Stomach smooth muscle (tissue), 2 donors: Measurements from ENCODE around the gene TRIO.
A peak's percentile ranks its signal among the peaks of the same experiment; 100 is the strongest.

Experiments
- H3K27ac ChIP-seq: one replicate; pipeline ENCODE4 v1.7.0; 2013; ENCODE audit warnings: mild to moderate bottlenecking, low read length, inconsistent platforms
- H3K27me3 ChIP-seq, 2 donors: one replicate each; pipeline ENCODE4 v1.7.0; 2013; ENCODE audit warnings: low read length in 2 of 2; ENCODE audit not compliant: insufficient read depth in 2 of 2, control insufficient read depth in 1 of 2
- H3K36me3 ChIP-seq, 2 donors: one replicate each; pipeline ENCODE4 v1.7.0; 2013; ENCODE audit warnings: low read length in 2 of 2; ENCODE audit not compliant: control insufficient read depth in 2 of 2, insufficient read depth in 2 of 2
- H3K4me1 ChIP-seq: one replicate; pipeline ENCODE4 v1.7.0; 2013; ENCODE audit warnings: low read length; ENCODE audit not compliant: control insufficient read depth, insufficient read depth
- H3K4me3 ChIP-seq, 2 donors: one replicate each; pipeline ENCODE4 v1.7.0; 2013; ENCODE audit warnings: low read length in 2 of 2
- H3K9ac ChIP-seq, 2 donors: one replicate each; pipeline ENCODE4 v1.7.0; 2013; ENCODE audit warnings: low read length in 2 of 2, mild to moderate bottlenecking in 1 of 2
- H3K9me3 ChIP-seq, 2 donors: one replicate each; pipeline ENCODE4 v1.7.0; 2013; ENCODE audit warnings: low read length in 2 of 2; ENCODE audit not compliant: control insufficient read depth in 2 of 2
- donor health status: healthy.
- donor health status: Pancreatic carcinoma.

Gene TRIO

DNA sequence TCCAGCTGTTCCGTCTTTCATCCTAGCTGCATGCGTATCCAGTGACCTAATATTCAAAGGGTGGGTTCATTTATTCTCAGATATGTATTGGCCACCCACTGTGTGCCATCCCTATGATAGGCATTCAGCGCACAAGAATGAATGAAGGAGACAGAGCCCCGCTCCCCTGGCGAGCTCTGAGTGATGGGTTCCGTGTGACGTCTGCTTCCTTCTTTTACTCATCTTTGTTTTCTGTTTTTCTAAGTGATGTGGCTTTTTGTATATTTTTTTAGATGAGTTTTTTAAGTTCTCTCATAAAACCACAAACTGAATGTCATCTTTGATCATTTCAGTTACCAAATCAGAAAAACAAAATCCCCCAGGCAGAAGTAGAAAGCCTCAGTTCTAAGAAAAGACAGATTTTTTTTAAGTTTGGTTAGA lies 270.2 kb downstream of the TRIO start:
- H3K27ac ChIP-seq: peak overlapping the region; percentile 49
- H3K4me3 ChIP-seq: no peak overlapping the region
- no peaks in the 10 kb centered on the region for H3K27me3 ChIP-seq
- H3K36me3 ChIP-seq: peaks cover 19 to 23% of the 10 kb centered on the region in 2 donors
- H3K4me1 ChIP-seq: peaks cover 2% of the 10 kb centered on the region
- peak overlapping the region in 1 of 2 donors; percentile 29 for H3K9ac ChIP-seq
- H3K9me3 ChIP-seq: no peaks in the 10 kb centered on the region

GRCh38 chr5:14414007-14414406 lies 270.9 kb downstream of the TRIO start:
- H3K9ac ChIP-seq: no peak overlapping the region
- no peak overlapping the region for H3K4me3 ChIP-seq
- no peaks in the 10 kb centered on the region for H3K9me3 ChIP-seq
- H3K27me3 ChIP-seq: no peaks in the 10 kb centered on the region
- peaks cover 2% of the 10 kb centered on the region for H3K4me1 ChIP-seq
- H3K27ac ChIP-seq: no peak overlapping the region
- H3K36me3 ChIP-seq: peaks cover 18 to 25% of the 10 kb centered on the region in 2 donors

DNA sequence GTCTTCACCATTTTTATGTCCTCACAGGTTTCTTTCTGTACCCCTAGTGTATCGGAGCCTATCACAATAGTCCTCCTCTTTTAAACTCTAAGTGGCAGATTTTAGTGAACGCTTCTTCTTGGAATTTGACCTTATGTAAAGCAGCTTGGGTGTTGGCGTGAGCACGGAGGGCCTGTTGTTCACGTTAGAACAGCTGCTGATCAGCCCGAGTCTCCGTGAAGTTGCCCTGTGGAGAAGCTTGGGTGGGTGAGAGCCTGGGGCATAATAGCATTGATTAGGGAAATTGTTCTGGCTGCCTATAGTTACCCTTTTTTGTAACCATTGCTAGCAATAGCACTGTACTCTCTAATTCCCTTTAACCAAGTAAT lies 271.5 kb downstream of the TRIO start:
- Histone ChIP-seq H3K4me1 (peaks cover 2% of the 10 kb centered on the region), H3K36me3 (peaks cover 19 to 25% of the 10 kb centered on the region in 2 donors)

GRCh38 chr5:14415024-14415697 lies 272.0 kb downstream of the TRIO start:
- H3K36me3 ChIP-seq: peaks cover 23 to 29% of the 10 kb centered on the region in 2 donors
- no peak overlapping the region for H3K9ac ChIP-seq
- H3K4me1 ChIP-seq: peaks cover 2% of the 10 kb centered on the region
- no peak overlapping the region for H3K27ac ChIP-seq
- H3K27me3 ChIP-seq: no peaks in the 10 kb centered on the region
- H3K4me3 ChIP-seq: no peak overlapping the region
- H3K9me3 ChIP-seq: no peaks in the 10 kb centered on the region

More for the DNA sequence above, 271.5 kb downstream of the TRIO start:
- Histone ChIP-seq H3K9ac (no peak overlapping the region), H3K4me3 (no peak overlapping the region), H3K27ac (no peak overlapping the region), H3K9me3 (no peaks in the 10 kb centered on the region), H3K27me3 (no peaks in the 10 kb centered on the region)

DNA sequence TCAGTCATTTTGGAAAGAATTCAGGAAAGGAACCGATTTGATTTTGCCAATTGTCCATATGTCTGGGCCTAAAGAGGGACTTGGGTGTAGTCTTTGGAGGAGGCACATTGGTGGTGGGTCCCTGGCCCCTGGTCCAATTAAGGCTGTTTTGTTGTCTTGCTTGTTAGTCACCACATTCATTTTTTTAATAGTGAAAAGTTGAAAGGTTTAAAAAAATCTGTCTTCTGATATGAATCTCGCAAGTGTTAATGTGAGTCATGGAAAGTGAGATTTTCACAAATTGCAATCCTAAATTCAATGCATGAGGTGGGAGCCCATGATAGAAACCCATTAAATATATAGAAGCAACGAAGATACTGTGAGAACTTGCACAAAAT lies 272.5 kb downstream of the TRIO start:
- Histone ChIP-seq H3K36me3 (peaks cover 20 to 34% of the 10 kb centered on the region in 2 donors), H3K9ac (no peak overlapping the region), H3K27me3 (no peaks in the 10 kb centered on the region), H3K4me3 (no peak overlapping the region), H3K4me1 (peaks cover 2% of the 10 kb centered on the region), H3K27ac (no peak overlapping the region), H3K9me3 (no peaks in the 10 kb centered on the region)

DNA sequence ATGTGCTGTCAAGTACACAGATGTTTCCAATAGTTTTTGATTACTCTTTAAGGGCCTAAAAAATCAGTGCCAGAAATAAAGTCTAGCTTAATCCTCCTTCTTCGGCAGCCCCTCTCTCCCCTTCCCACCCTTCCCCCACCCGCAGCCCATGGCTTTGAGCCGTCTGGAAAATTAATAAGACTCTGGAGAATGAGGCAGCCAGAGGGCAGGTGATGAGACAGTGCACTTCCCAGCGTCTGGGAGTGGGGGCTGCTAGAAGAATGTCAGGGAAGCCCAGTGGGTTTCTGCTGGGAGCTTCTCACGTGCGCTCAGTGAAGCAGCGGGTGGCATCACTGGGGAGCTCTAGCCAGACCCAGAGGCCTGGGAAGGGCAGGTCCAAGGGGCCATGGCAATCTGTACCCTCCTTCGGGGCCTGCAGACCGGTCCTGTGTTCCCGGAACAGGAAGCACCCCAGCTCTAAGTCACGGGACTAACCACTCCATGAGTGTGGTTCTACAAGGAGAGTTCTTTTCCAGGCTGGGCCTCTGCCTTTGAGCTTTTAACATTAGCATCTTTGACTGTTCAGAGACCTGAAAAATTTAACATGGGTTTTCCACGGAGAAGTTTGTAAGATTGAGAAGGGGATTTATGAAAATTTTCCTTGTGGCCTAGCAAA lies 273.6 kb downstream of the TRIO start:
- H3K27ac ChIP-seq: no peak overlapping the region

DNA sequence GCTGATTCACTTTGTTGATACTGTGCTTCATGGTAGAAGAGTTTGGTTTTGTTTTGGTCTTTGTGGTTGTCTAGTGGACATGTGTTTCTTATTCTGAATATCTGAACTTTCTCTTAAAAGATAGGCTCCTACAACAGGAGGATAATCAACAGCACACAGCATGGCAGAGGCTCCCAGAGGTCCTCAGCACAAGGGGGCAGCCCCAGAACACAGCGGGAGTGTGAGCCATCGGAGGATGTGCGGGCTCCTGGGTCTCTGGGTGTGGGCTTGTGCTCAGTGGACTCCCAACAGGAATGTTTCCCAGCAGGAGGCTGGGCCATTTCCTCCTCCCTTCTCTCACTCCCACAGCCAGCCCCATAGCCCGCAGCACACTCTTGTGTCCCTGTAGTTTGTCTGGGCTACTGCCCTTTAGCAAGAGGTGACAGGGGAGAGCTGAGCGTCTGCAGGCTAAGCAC lies 274.2 kb downstream of the TRIO start:
- H3K9me3 ChIP-seq: no peaks in the 10 kb centered on the region
- H3K4me1 ChIP-seq: peaks cover 2% of the 10 kb centered on the region
- H3K27ac ChIP-seq: peak overlapping the region; percentile 18
- no peaks in the 10 kb centered on the region for H3K27me3 ChIP-seq
- peaks cover 27 to 43% of the 10 kb centered on the region in 2 donors for H3K36me3 ChIP-seq
- no peak overlapping the region for H3K4me3 ChIP-seq
- H3K9ac ChIP-seq: no peak overlapping the region

More for the DNA sequence above, 273.6 kb downstream of the TRIO start:
- Histone ChIP-seq H3K4me3 (no peak overlapping the region), H3K36me3 (peaks cover 24 to 38% of the 10 kb centered on the region in 2 donors), H3K27me3 (no peaks in the 10 kb centered on the region), H3K4me1 (peaks cover 2% of the 10 kb centered on the region), H3K9ac (no peak overlapping the region), H3K9me3 (no peaks in the 10 kb centered on the region)

DNA sequence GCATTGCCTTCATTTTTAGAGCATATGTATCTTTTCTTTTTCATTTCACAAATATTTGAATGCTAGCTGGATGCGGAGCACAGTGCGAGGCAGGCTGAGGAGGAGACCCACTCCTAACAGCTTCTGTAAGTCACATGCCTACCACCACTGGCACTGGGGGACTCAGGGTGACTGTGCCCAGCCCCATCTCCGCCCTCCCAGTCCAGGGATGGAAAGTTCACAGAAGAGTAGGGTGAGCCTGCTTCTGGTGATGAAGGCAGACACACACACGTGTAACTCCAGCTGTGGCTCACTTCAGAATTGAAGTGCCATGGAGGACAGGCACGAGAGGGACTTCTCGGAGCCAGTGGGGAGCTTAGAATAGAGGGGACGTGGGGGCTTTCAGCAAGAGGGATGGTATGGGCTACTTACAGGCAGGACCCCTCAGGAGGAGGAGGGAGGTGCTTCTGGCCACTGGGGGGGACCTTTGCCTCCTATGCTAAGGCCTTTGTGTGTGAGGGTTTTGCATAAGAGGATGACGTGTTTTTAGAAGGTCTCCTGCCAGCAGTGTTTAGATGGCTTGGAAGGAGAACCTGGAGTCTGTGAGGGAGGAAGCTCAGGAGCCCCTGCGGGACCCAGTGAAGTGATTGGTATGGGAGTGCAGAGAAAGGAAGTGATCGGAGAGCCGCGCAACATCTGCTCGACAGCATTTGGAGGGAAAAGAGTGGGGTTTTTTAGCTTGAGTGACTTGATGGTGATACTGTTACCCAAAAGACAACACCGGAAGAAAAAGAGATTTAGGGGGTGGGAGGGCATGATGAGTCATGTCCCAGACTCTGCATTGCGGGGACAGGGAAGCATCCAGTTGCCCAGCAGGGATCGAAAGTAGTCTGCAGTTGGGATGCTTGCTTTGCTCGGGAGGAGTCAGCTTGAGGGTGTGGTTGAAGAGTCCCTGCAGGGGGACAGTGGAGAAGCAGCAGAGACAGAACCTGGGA lies 274.9 kb downstream of the TRIO start:
- Histone ChIP-seq H3K9ac (no peak overlapping the region), H3K9me3 (no peaks in the 10 kb centered on the region), H3K27ac (peak overlapping the region; percentile 18), H3K4me3 (no peak overlapping the region), H3K27me3 (no peaks in the 10 kb centered on the region), H3K4me1 (peaks cover 2% of the 10 kb centered on the region), H3K36me3 (peaks cover 23 to 43% of the 10 kb centered on the region in 2 donors)

- H3K36me3 ChIP-seq: peaks cover 22 to 39% of the 10 kb centered on the region in 2 donors
- no peak overlapping the region for H3K9ac ChIP-seq
- peaks cover 2% of the 10 kb centered on the region for H3K4me1 ChIP-seq
- no peaks in the 10 kb centered on the region for H3K9me3 ChIP-seq
- no peaks in the 10 kb centered on the region for H3K27me3 ChIP-seq
- H3K4me3 ChIP-seq: no peak overlapping the region
- H3K27ac ChIP-seq: no peak overlapping the region
Observed at GRCh38 chr5:14419686-14420085, 276.5 kb downstream of the TRIO start.

DNA sequence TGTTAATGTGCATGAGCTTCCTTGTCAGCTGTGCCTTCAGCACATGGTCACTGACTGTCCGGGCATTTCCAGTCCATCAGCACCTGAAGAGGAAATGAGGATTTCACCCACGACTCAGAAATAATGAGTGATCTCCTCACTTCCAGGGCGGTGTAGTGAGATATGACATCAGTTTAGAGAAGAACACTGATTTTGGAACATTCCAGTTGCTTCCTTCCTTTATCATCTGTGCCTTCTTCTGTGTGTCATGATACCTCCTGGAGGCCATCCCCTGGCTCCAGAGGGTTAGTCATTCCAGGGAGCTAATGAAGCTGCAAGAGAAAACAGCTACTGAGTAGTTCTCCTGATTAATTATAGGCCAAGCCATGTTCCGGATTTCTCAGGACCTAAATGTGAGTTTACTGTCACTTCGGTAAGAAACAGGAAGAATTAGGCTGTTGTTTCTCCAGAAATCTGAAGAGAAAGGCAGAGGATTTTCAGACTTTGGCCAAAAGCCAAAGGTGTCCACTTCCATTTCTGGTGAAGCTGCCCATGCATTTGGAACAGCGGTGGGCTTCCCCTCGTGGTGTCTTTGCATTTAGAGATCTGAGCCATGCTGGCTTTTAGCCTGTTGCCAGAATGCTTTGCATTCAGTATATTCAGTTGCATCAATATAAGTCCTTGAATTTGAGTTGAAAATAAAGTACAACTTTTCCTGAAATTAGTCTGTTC lies 277.1 kb downstream of the TRIO start:
- Histone ChIP-seq H3K36me3 (peaks cover 19 to 39% of the 10 kb centered on the region in 2 donors), H3K27ac (no peak overlapping the region), H3K4me3 (no peak overlapping the region)

More for the DNA sequence above, 277.1 kb downstream of the TRIO start:
- Histone ChIP-seq H3K9ac (no peak overlapping the region), H3K9me3 (no peaks in the 10 kb centered on the region), H3K27me3 (no peaks in the 10 kb centered on the region), H3K4me1 (peaks cover 2% of the 10 kb centered on the region)
